SK-N-SH (cell line): ENCODE measurements around the gene LRRC32. TPM values are rescaled to one million over a fixed set of nuclear protein-coding genes. Genes with fewer than 3 reads are reported as not detected.

Experiments used
- CTCF ChIA-PET: fragments of 300-600, 350-600 bp; formaldehyde crosslinking; extraction: SDS; loops from one replicate; lab custom pipeline; 2021; lab: Yijun Ruan, JAX
- POLR2A ChIA-PET: fragments of 350-600 bp; sonication (Branson Sonifier 250); formaldehyde crosslinking; extraction: SDS; loops from one replicate; lab custom pipeline; 2020; ENCODE audit warnings: antibody characterized with exemption, inconsistent platforms; lab: Yijun Ruan, JAX
- DNase-seq: peaks from one replicate; pipeline ENCODE4 v3.0.0; 2012
- H2AFZ ChIP-seq: fragments of 200-600 bp; sonication (generic); 2 replicates; pipeline ENCODE4 v1.8.1; 2016; ENCODE audit warnings: antibody characterized with exemption, mild to moderate bottlenecking, low read depth
- H3F3A ChIP-seq: fragments of 200-600 bp; sonication (generic); replicated peaks from 2 replicates; pipeline ENCODE3; 2016; ENCODE audit warnings: antibody characterized with exemption, mild to moderate bottlenecking; ENCODE audit not compliant: insufficient read depth
- H3K27ac ChIP-seq, 2 experiments: fragments of 200-500 bp in 1 of 2; fragments of 200-600 bp in 1 of 2; sonication (Bioruptor generic) in 1 of 2; sonication (generic), shearing (Covaris generic) in 1 of 2; 2 replicates each; pipeline versions ENCODE4 v1.5.1 to v1.6.1; 2014 to 2016; ENCODE audit warnings: low read depth in 2 of 2, inconsistent platforms in 1 of 2, low read length in 1 of 2, mild to moderate bottlenecking in 1 of 2, mixed read lengths in 1 of 2
- H3K27me3 ChIP-seq: fragments of 200-600 bp; sonication (generic), shearing (Covaris generic); 2 replicates; pipeline ENCODE4 v1.6.1; 2016; ENCODE audit warnings: mixed run types; ENCODE audit not compliant: insufficient read depth
- H3K36me3 ChIP-seq, 2 experiments: fragments of 200-500 bp in 1 of 2; fragments of 200-600 bp in 1 of 2; sonication (Bioruptor generic) in 1 of 2; sonication (generic) in 1 of 2; replicated peaks in 1 of 2; 2 replicates each; pipeline versions ENCODE3 to v1.5.1; 2014 to 2016; ENCODE audit warnings: low read length in 1 of 2, mild to moderate bottlenecking in 1 of 2; ENCODE audit not compliant: insufficient read depth in 2 of 2, control insufficient read depth in 1 of 2
- H3K4me1 ChIP-seq, 2 experiments: fragments of 200-500 bp in 1 of 2; fragments of 200-600 bp in 1 of 2; sonication (Bioruptor generic) in 1 of 2; sonication (generic), shearing (Covaris generic) in 1 of 2; 2 replicates each; pipeline versions ENCODE4 v1.5.1 to v1.6.1; 2014 to 2016; ENCODE audit warnings: low read depth in 1 of 2, low read length in 1 of 2, mixed run types in 1 of 2; ENCODE audit not compliant: insufficient read depth in 2 of 2, control insufficient read depth in 1 of 2
- H3K4me2 ChIP-seq: fragments of 200-600 bp; sonication (generic), shearing (Covaris generic); 2 replicates; pipeline ENCODE4 v1.6.1; 2017; ENCODE audit warnings: mixed run types
- H3K4me3 ChIP-seq, 2 experiments: fragments of 200-500 bp in 1 of 2; fragments of 200-600 bp in 1 of 2; sonication (Bioruptor generic) in 1 of 2; sonication (generic), shearing (Covaris generic) in 1 of 2; 2 replicates each; pipeline versions ENCODE4 v1.5.1 to v1.8.1; 2014 to 2016; ENCODE audit warnings: low read depth in 2 of 2, inconsistent platforms in 1 of 2, low read length in 1 of 2, mild to moderate bottlenecking in 1 of 2, mixed read lengths in 1 of 2, moderate library complexity in 1 of 2
- H3K79me2 ChIP-seq: fragments of 200-600 bp; sonication (generic); 2 replicates; pipeline ENCODE4 v1.8.1; 2017; ENCODE audit warnings: mild to moderate bottlenecking; ENCODE audit not compliant: insufficient read depth
- H3K9ac ChIP-seq: fragments of 200-600 bp; sonication (generic); 2 replicates; pipeline ENCODE4 v1.6.1; 2017; ENCODE audit warnings: mixed run types
- H3K9me2 ChIP-seq: fragments of 200-600 bp; sonication (generic); 2 replicates; pipeline ENCODE4 v1.6.1; 2017; ENCODE audit warnings: mixed run types
- H3K9me3 ChIP-seq: fragments of 200-600 bp; sonication (generic); 2 replicates; pipeline ENCODE4 v1.6.1; 2017; ENCODE audit warnings: mixed run types, mild to moderate bottlenecking, moderate library complexity
- H4K20me1 ChIP-seq: fragments of 200-600 bp; sonication (generic); 2 replicates; pipeline ENCODE4 v1.6.1; 2017; ENCODE audit warnings: mild to moderate bottlenecking, mixed run types; ENCODE audit not compliant: insufficient read depth
- ELF1 ChIP-seq: IDR thresholded peaks from 2 replicates; pipeline ENCODE4 v1.4.0; 2012
- EP300 ChIP-seq, 2 experiments: IDR thresholded peaks; 2 replicates each; pipeline versions ENCODE4 v1.4.0 to v1.6.1; 2012; ENCODE audit warnings: borderline replicate concordance in 1 of 2, low read depth in 1 of 2, low read length in 1 of 2
- EZH2phosphoT487 ChIP-seq: fragments of 200-600 bp; sonication (generic); IDR thresholded peaks from 2 replicates; pipeline ENCODE4 v1.6.1; 2017; ENCODE audit warnings: low read depth, mixed run types, mild to moderate bottlenecking, antibody characterized with exemption, moderate library complexity, borderline replicate concordance
- FOSL2 ChIP-seq: IDR thresholded peaks from 2 replicates; pipeline ENCODE4 v1.4.0; 2012; ENCODE audit warnings: low read depth, mild to moderate bottlenecking, moderate library complexity, borderline replicate concordance
- GABPA ChIP-seq: IDR thresholded peaks from 2 replicates; pipeline ENCODE4 v1.4.0; 2012; ENCODE audit warnings: low read depth, mild to moderate bottlenecking
- GATA2 ChIP-seq: sonication (generic); formaldehyde crosslinking; IDR thresholded peaks from 2 replicates; pipeline ENCODE4 v1.5.0; 2020; ENCODE audit warnings: mild to moderate bottlenecking, missing genetic modification reagents
- IRF3 ChIP-seq: fragments of 150-350 bp; IDR thresholded peaks from 2 replicates; pipeline ENCODE4 v1.6.1; 2016; ENCODE audit warnings: mild to moderate bottlenecking, low read depth, low read length
- JUND ChIP-seq: IDR thresholded peaks from 2 replicates; pipeline ENCODE4 v1.4.0; 2012
- NFIC ChIP-seq: IDR thresholded peaks from 2 replicates; pipeline ENCODE4 v1.4.0; 2012; ENCODE audit warnings: borderline replicate concordance
- PBX3 ChIP-seq: IDR thresholded peaks from 2 replicates; pipeline ENCODE4; 2012
- SMC3 ChIP-seq: IDR thresholded peaks from 2 replicates; pipeline ENCODE4 v1.6.1; 2012; ENCODE audit warnings: low read depth, low read length, improper control_type of control experiment
- TAF1 ChIP-seq: IDR thresholded peaks from 2 replicates; pipeline ENCODE4 v1.6.1; 2012; ENCODE audit warnings: low read depth, mild to moderate bottlenecking, low read length, moderate library complexity, borderline replicate concordance
- TCF12 ChIP-seq: IDR thresholded peaks from 2 replicates; pipeline ENCODE4 v1.4.0; 2012
- USF1 ChIP-seq: IDR thresholded peaks from 2 replicates; pipeline ENCODE4 v1.4.0; 2012; ENCODE audit warnings: low read depth, borderline replicate concordance
- USF2 ChIP-seq: fragments of 150-350 bp; IDR thresholded peaks from 2 replicates; pipeline ENCODE4 v1.6.1; 2017; ENCODE audit warnings: antibody characterized with exemption, low read length, low read depth, borderline replicate concordance
- ZBTB33 ChIP-seq: IDR thresholded peaks from 2 replicates; pipeline ENCODE4 v1.4.0; 2012; ENCODE audit warnings: low read depth, borderline replicate concordance
- WGBS: methylation state at CpG from one replicate; pipeline ENCODE4 v1.1.6; 2017; ENCODE audit warnings: low lambda C conversion rate; 5-methylcytosine and 5-hydroxymethylcytosine counted together
- polyA plus RNA-seq, 3 experiments: library from polyadenylated mRNA; depleted of rRNA; stranded (reverse); fragments of >200 nt; gene quantifications; 2 replicates each; pipeline ENCODE4 v1.2.3, GENCODE V29; 2012

Gene LRRC32
- polyA plus RNA-seq, 1 of the 3 experiments (the other 2 are of a cell fraction): 0.43 TPM

- Histone ChIP-seq H3F3A (no peaks in the 10 kb centered on the region), H3K4me2 (no peak overlapping the region), H4K20me1 (no peaks in the 10 kb centered on the region), H3K9me3 (no peaks in the 10 kb centered on the region), H3K9me2 (no peaks in the 10 kb centered on the region), H3K4me1 (no peaks in the 10 kb centered on the region), H3K9ac (no peak overlapping the region), H2AFZ (no peak overlapping the region), H3K27me3 (no peaks in the 10 kb centered on the region; the same call in 1 of the 2 replicates), H3K4me3 (no peak overlapping the region), H3K79me2 (no peaks in the 10 kb centered on the region), H3K36me3 (no peaks in the 10 kb centered on the region), H3K27ac (no peak overlapping the region)
- ChIA-PET CTCF (interaction anchor here (0.9 to 1.2 kb wide), 3 partner anchors 10 to 27 kb away, joined by 3 read pairs; partner anchors contain the start of gene LRRC32), POLR2A (interaction anchor here (0.6 kb wide), 1 partner anchor 213 kb away, joined by 3 read pairs; no protein-coding TSS in a partner anchor)
- WGBS: 76% methylated on average over 12 of the region's 12 CpGs
- DNase-seq: no peak
- TF ChIP-seq GATA2 (CRISPR knock-in tag) (no peak), TCF12 (no peak), EP300 (IDR thresholded peaks at IDR 0.05; ENCODE audit: borderline replicate concordance in 1 of 2, low read depth in 1 of 2, low read length in 1 of 2) (no peak), EZH2phosphoT487 (no peak), JUND (no peak), PBX3 (no peak), GABPA (no peak), ZBTB33 (no peak)
Measured at GRCh38 chr11:76654298-76654851, 16.2 kb downstream of the LRRC32 start.

GRCh38 chr11:76653674-76654284, 16.8 kb downstream of the LRRC32 start:
- Histone ChIP-seq H4K20me1 (no peaks in the 10 kb centered on the region), H3K27ac (no peak overlapping the region), H3K9ac (no peak overlapping the region), H3K4me2 (no peak overlapping the region), H3F3A (no peaks in the 10 kb centered on the region), H3K4me3 (no peak overlapping the region), H3K79me2 (no peaks in the 10 kb centered on the region), H3K36me3 (no peaks in the 10 kb centered on the region), H3K27me3 (peaks cover 5% of the 10 kb centered on the region), H3K4me1 (no peaks in the 10 kb centered on the region), H2AFZ (no peak overlapping the region), H3K9me3 (no peaks in the 10 kb centered on the region), H3K9me2 (no peaks in the 10 kb centered on the region)
- WGBS: 81% methylated on average over 8 of the region's 10 CpGs
- ChIA-PET CTCF (interaction anchor here (0.9 kb wide), 1 partner anchor 11 kb away, joined by 3 read pairs; no protein-coding TSS in a partner anchor), POLR2A (no interaction called here)
- DNase-seq: no peak
- no peak for TF ChIP-seq GABPA
- no peak for TF ChIP-seq ELF1
- no peak for TF ChIP-seq ZBTB33
- TF ChIP-seq SMC3: no peak
- TF ChIP-seq IRF3: no peak
- TF ChIP-seq TAF1: no peak
- TF ChIP-seq NFIC: no peak
- no peak for TF ChIP-seq USF1
- TF ChIP-seq PBX3: no peak
- no peak for TF ChIP-seq FOSL2
- TF ChIP-seq USF2: no peak
